ENCODE measurements around the gene DOHH.

DOHH gene

DNA sequence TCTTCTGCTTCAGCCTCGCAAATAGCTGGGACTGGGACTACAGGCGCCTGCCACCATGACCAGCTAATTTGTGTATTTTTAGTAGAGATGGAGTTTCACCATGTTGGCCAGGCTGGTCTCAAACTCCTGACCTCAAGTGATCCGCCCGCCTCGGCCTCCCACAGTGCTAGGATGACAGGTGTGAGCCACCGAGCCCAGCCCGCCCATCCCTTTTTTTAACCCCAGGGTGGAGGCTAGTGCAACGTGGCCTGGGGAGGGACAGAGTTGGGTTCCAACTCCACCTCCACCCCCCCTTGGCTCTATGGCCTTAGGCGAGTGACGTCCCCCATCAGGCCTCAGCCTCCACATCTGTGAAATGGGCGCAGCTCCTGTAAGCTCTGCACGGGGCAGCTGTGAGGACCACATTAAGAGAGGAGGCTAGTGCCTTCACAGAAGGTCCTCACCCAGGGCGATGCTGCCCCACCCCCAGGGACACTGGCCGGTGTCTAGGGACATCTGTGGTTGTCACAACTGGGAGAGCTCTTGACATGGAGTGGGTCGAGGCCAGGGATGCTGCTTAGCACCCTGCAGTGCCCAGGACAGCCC lies 57.9 kb downstream of the DOHH start:
- H3K4me3 ChIP-seq (ENCODE audit: low read depth, low read length) = no peak overlapping the region
- no peak for DNase-seq (ENCODE audit: low read depth)
- TF ChIP-seq MYC (IDR thresholded peaks at IDR 0.05; ENCODE audit: low read depth, low read length) (no peak), POLR2A (IDR thresholded peaks at IDR 0.05; ENCODE audit: extremely low read depth, insufficient read length) (no peak)
- TF ChIP-seq, protein P1, sequence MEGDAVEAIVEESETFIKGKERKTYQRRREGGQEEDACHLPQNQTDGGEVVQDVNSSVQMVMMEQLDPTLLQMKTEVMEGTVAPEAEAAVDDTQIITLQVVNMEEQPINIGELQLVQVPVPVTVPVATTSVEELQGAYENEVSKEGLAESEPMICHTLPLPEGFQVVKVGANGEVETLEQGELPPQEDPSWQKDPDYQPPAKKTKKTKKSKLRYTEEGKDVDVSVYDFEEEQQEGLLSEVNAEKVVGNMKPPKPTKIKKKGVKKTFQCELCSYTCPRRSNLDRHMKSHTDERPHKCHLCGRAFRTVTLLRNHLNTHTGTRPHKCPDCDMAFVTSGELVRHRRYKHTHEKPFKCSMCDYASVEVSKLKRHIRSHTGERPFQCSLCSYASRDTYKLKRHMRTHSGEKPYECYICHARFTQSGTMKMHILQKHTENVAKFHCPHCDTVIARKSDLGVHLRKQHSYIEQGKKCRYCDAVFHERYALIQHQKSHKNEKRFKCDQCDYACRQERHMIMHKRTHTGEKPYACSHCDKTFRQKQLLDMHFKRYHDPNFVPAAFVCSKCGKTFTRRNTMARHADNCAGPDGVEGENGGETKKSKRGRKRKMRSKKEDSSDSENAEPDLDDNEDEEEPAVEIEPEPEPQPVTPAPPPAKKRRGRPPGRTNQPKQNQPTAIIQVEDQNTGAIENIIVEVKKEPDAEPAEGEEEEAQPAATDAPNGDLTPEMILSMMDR (IDR thresholded peaks at IDR 0.05; ENCODE audit: low read depth, low read length) = no peak
- TF ChIP-seq, protein P2, sequence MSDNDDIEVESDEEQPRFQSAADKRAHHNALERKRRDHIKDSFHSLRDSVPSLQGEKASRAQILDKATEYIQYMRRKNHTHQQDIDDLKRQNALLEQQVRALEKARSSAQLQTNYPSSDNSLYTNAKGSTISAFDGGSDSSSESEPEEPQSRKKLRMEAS (IDR thresholded peaks at IDR 0.05; ENCODE audit: low read depth, low read length) = no peak

DNA sequence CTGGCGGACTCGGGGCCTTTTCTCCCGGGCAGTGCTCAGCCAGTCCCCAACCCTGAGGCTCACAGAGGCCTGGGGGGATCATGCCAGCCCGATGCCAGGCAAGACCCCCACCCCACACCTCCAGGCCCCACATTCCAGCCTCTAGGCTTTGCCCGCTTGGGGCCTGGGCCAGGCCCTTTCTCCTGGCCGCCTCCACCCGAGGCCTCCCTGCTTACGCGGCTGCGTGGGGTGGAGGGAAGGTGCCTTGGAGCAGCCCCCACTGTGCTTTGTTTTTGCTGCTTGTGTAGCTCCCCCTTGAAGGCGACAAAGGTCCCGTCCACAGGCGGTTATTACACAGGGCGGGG lies 58.5 kb downstream of the DOHH start:
- TF ChIP-seq MYC (IDR thresholded peaks at IDR 0.05; ENCODE audit: low read depth, low read length) = no peak
- no peak overlapping the region for H3K4me3 ChIP-seq (ENCODE audit: low read depth, low read length)
- DNase-seq (ENCODE audit: low read depth) = no peak

DNA sequence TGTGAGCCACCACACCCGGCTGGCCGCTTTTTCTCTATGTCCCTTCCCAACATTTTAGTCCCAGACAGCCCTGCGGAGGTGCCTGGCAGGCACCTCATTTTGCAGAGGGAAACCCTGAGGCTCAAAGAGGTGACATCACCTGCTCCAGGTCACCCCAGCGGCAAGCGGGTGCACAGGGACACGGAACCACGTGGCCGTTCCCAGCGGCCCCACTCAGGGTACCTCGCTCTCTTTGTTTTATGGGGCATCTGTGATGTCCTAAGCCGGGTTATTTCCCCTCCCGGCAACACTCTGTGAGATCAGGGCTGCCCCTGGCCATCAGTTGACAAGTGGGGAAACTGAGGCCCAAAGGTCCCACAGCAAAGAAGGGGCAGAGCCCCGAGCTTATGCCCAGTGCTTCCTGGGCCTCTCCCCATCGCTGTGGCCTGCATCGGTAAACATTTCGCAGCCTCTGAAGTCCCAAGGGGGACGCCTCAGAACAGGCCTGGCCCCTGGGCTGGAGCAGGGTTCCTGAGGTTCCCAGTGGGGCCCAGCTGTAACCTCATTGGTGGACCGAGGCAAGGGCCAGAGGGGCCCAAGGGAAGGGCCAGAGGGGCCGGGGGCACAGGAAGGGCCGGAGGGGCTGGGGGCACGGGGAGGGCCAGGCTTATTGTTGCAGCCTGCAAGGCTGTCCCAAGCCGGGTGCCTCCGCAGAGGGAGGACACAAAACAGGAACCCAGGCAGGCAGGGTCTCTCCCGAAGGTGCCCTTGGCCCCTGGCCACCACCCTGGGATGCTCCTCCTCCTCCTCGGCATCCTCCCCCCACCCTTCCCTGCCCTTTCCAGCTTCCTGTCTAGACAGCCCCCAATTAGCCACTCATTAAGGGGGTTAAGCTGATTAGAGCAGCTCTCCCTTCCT lies 59.1 kb downstream of the DOHH start:
- no peak overlapping the region for H3K4me3 ChIP-seq (ENCODE audit: low read depth, low read length)
- TF ChIP-seq MYC (IDR thresholded peaks at IDR 0.05; ENCODE audit: low read depth, low read length) (no peak), POLR2A (IDR thresholded peaks at IDR 0.05; ENCODE audit: extremely low read depth, insufficient read length) (no peak)
- TF ChIP-seq, protein P2 (IDR thresholded peaks at IDR 0.05; ENCODE audit: low read depth, low read length) = no peak
- TF ChIP-seq, protein P1 (IDR thresholded peaks at IDR 0.05; ENCODE audit: low read depth, low read length) = no peak
- no peak for DNase-seq (ENCODE audit: low read depth)
